Osteoblast (primary cell): ENCODE measurements around the gene TLCD3B. TPM values are rescaled to one million over a fixed set of nuclear protein-coding genes. Genes with fewer than 3 reads are reported as not detected.

Source experiments
- DNase-seq: peaks from one replicate; pipeline ENCODE4 v3.0.0; 2011; ENCODE audit warnings: low spot score, mixed read lengths; ENCODE audit not compliant: insufficient read length; ENCODE audit errors: missing footprints
- H2AFZ ChIP-seq: 2 replicates; pipeline ENCODE4 v1.6.0; 2011; ENCODE audit warnings: mild to moderate bottlenecking, low read length
- H3K27ac ChIP-seq: 2 replicates; pipeline ENCODE4 v1.5.1; 2011; ENCODE audit warnings: mild to moderate bottlenecking, low read depth, low read length, moderate library complexity
- H3K27me3 ChIP-seq: 2 replicates; pipeline ENCODE4 v1.6.0; 2012; ENCODE audit warnings: mild to moderate bottlenecking, control low read depth, inconsistent platforms, low read length, moderate library complexity; ENCODE audit not compliant: insufficient read depth
- H3K36me3 ChIP-seq: 2 replicates; pipeline ENCODE4 v1.5.1; 2011; ENCODE audit warnings: mild to moderate bottlenecking, low read length, control low read depth, moderate library complexity; ENCODE audit not compliant: insufficient read depth
- H3K4me1 ChIP-seq: 2 replicates; pipeline ENCODE4 v1.5.1; 2011; ENCODE audit warnings: mild to moderate bottlenecking, low read length, control low read depth, moderate library complexity; ENCODE audit not compliant: insufficient read depth
- H3K4me2 ChIP-seq: 2 replicates; pipeline ENCODE4 v1.6.0; 2011; ENCODE audit warnings: mild to moderate bottlenecking, low read length; ENCODE audit not compliant: insufficient read depth
- H3K4me3 ChIP-seq: fragments of 200-600 bp; sonication (generic); 3 replicates; pipeline ENCODE4 v1.5.1; 2012; ENCODE audit warnings: mild to moderate bottlenecking, low read length, inconsistent platforms; ENCODE audit not compliant: insufficient read depth
- H3K79me2 ChIP-seq: 2 replicates; pipeline ENCODE4 v1.6.0; 2012; ENCODE audit warnings: mild to moderate bottlenecking, low read length, control low read depth, inconsistent platforms; ENCODE audit not compliant: insufficient read depth
- H3K9me3 ChIP-seq: 2 replicates; pipeline ENCODE4 v1.5.1; 2011; ENCODE audit warnings: low read depth, low read length, control low read depth
- H4K20me1 ChIP-seq: 2 replicates; pipeline ENCODE4 v1.6.0; 2012; ENCODE audit warnings: mild to moderate bottlenecking, low read length, control low read depth; ENCODE audit not compliant: insufficient read depth
- CTCF ChIP-seq: IDR thresholded peaks from 2 replicates; pipeline ENCODE4 v1.5.1; 2011; ENCODE audit warnings: mild to moderate bottlenecking, low read depth, low read length, moderate library complexity; ENCODE audit errors: extremely low read depth
- total RNA-seq: library from RNA; depleted of rRNA; stranded (reverse); fragments of >200 nt; gene quantifications from 2 replicates; pipeline ENCODE4 v1.2.3, GENCODE V29; 2012

The TLCD3B gene
- total RNA-seq, 1 donor, result 0.36 TPM

GRCh38 chr16:29984764-29985147 is 46.3 kb downstream of the TLCD3B start:
- TF ChIP-seq CTCF, result no peak
- H3K27ac ChIP-seq, result no peak overlapping the region
- peak; percentile 61 for DNase-seq
- no peak overlapping the region for H2AFZ ChIP-seq
- no peaks in the 10 kb centered on the region for H3K9me3 ChIP-seq
- peaks cover 20% of the 10 kb centered on the region for H4K20me1 ChIP-seq
- no peaks in the 10 kb centered on the region for H3K27me3 ChIP-seq
- peaks cover 11% of the 10 kb centered on the region for H3K79me2 ChIP-seq
- peaks cover 94% of the 10 kb centered on the region for H3K36me3 ChIP-seq
- no peak overlapping the region for H3K4me2 ChIP-seq
- H3K4me1 ChIP-seq, result no peaks in the 10 kb centered on the region
- H3K4me3 ChIP-seq, result no peak overlapping the region

GRCh38 chr16:29984137-29984763 is 46.8 kb downstream of the TLCD3B start:
- H3K4me3 ChIP-seq, result no peak overlapping the region
- no peaks in the 10 kb centered on the region for H3K9me3 ChIP-seq
- H3K27ac ChIP-seq, result no peak overlapping the region
- H3K4me1 ChIP-seq, result no peaks in the 10 kb centered on the region
- peak; percentile 22 for DNase-seq
- peaks cover 20% of the 10 kb centered on the region for H4K20me1 ChIP-seq
- TF ChIP-seq CTCF, result no peak
- no peaks in the 10 kb centered on the region for H3K27me3 ChIP-seq
- H2AFZ ChIP-seq, result no peak overlapping the region
- H3K4me2 ChIP-seq, result no peak overlapping the region
- peaks cover 12% of the 10 kb centered on the region for H3K79me2 ChIP-seq
- H3K36me3 ChIP-seq, result peaks cover 95% of the 10 kb centered on the region

GRCh38 chr16:29983420-29984136 is 47.5 kb downstream of the TLCD3B start:
- H3K4me2 ChIP-seq, result no peak overlapping the region
- peak; percentile 92 for DNase-seq
- no peaks in the 10 kb centered on the region for H3K27me3 ChIP-seq
- H3K9me3 ChIP-seq, result no peaks in the 10 kb centered on the region
- TF ChIP-seq CTCF, result no peak
- peaks cover 18% of the 10 kb centered on the region for H3K79me2 ChIP-seq
- peaks cover 95% of the 10 kb centered on the region for H3K36me3 ChIP-seq
- H2AFZ ChIP-seq, result no peak overlapping the region
- H3K4me1 ChIP-seq, result no peaks in the 10 kb centered on the region
- no peak overlapping the region for H3K4me3 ChIP-seq
- H4K20me1 ChIP-seq, result peaks cover 24% of the 10 kb centered on the region
- H3K27ac ChIP-seq, result no peak overlapping the region
